Measurements from ENCODE around the gene MATR3. TPM values are rescaled to one million over a fixed set of nuclear protein-coding genes. Genes with fewer than 3 reads are reported as not detected.

MATR3 gene
- total RNA-seq, 1 donor from 2014 or later, result 232 TPM

- Mint-ChIP-seq H3K4me1 (ENCODE audit: low read depth) (peaks cover 58% of the 10 kb centered on the region), H3K36me3 (ENCODE audit: low read depth) (peaks cover 42% of the 10 kb centered on the region)
- intact Hi-C loops (cut with micrococcal nuclease), result loop anchor here (2.0 kb wide), 1 partner anchor 115 kb away; no protein-coding TSS in a partner anchor
These were observed 17.6 kb upstream of the MATR3 start for GRCh38 chr5:139275956-139276355.

DNA sequence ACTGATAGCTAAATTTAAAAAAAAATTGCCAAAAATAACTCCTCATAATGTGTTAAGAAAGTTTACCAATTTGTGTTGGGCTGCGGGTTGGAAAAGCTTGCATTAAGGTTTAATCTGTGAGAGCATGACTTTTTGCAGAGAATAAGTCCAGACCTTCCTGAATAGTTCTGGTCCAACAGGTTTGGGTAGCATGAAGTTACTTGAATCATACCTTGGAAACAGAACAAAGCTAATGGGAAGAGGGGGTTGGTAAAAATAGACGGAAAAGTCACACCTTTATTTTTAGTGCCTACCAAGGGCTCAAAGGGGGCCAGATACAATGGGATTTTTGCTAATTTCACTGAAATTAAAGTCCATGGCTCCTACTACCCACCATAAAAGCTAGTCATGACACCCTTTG is 17.1 kb upstream of the MATR3 start:
- peaks cover 42% of the 10 kb centered on the region for H3K36me3 Mint-ChIP-seq (ENCODE audit: low read depth)
- H3K27me3 Mint-ChIP-seq (ENCODE audit: insufficient read depth), result peaks cover 3% of the 10 kb centered on the region
- no peaks in the 10 kb centered on the region for H3K9me3 Mint-ChIP-seq
- H3K4me1 Mint-ChIP-seq (ENCODE audit: low read depth), result peaks cover 53% of the 10 kb centered on the region
- H3K4me3 Mint-ChIP-seq, result peak overlapping the region; percentile 96
- no peak overlapping the region for H3K27ac Mint-ChIP-seq
- no peak for DNase-seq (ENCODE audit: low spot score)
- intact Hi-C loops (cut with micrococcal nuclease), result no loop called here

More at GRCh38 chr5:139275956-139276355, 17.6 kb upstream of the MATR3 start:
- H3K9me3 Mint-ChIP-seq, result no peaks in the 10 kb centered on the region
- H3K4me3 Mint-ChIP-seq, result peak overlapping the region; percentile 96
- H3K27me3 Mint-ChIP-seq (ENCODE audit: insufficient read depth), result peaks cover 4% of the 10 kb centered on the region
- no peak for DNase-seq (ENCODE audit: low spot score)
- no peak overlapping the region for H3K27ac Mint-ChIP-seq

DNA sequence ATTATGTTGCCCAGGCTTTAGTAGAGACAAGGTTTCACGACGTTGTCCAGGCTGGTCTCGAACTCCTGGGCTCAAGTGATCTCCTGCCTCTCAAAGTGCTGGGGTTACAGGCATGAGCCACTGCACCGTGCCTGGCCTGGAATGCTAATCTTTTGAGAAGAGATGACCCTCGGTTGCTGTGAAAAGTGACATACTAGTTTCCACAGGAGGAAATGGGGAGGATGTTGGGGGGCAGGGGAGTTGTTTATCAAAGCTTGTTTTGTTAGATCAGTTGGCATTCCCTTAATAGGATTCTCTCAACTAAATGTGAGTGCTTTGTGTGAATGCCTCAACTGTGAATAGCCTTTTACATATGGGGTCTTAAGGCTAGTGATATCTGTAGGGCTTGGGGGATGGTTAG is 16.4 kb upstream of the MATR3 start:
- H3K4me3 Mint-ChIP-seq, result peak overlapping the region; percentile 56
- no peak for DNase-seq (ENCODE audit: low spot score)
- H3K4me1 Mint-ChIP-seq (ENCODE audit: low read depth), result peaks cover 49% of the 10 kb centered on the region
- no peaks in the 10 kb centered on the region for H3K27me3 Mint-ChIP-seq (ENCODE audit: insufficient read depth)
- H3K27ac Mint-ChIP-seq, result peak overlapping the region; percentile 65
- intact Hi-C loops (cut with micrococcal nuclease), result no loop called here
- no peaks in the 10 kb centered on the region for H3K9me3 Mint-ChIP-seq
- H3K36me3 Mint-ChIP-seq (ENCODE audit: low read depth), result peaks cover 43% of the 10 kb centered on the region

- Mint-ChIP-seq H3K9me3 (no peaks in the 10 kb centered on the region), H3K36me3 (ENCODE audit: low read depth) (peaks cover 56% of the 10 kb centered on the region), H3K27ac (no peak overlapping the region), H3K4me1 (ENCODE audit: low read depth) (peaks cover 38% of the 10 kb centered on the region), H3K4me3 (no peak overlapping the region), H3K27me3 (ENCODE audit: insufficient read depth) (no peaks in the 10 kb centered on the region)
- intact Hi-C loops (cut with micrococcal nuclease), result no loop called here
- no peak for DNase-seq (ENCODE audit: low spot score)
These were observed 14.8 kb upstream of the MATR3 start for GRCh38 chr5:139278540-139279274.

GRCh38 chr5:139282197-139282557 is 11.4 kb upstream of the MATR3 start:
- Mint-ChIP-seq H3K4me1 (ENCODE audit: low read depth) (peaks cover 20% of the 10 kb centered on the region), H3K27me3 (ENCODE audit: insufficient read depth) (no peaks in the 10 kb centered on the region), H3K27ac (no peak overlapping the region), H3K4me3 (no peak overlapping the region), H3K9me3 (no peaks in the 10 kb centered on the region), H3K36me3 (ENCODE audit: low read depth) (peaks cover 57% of the 10 kb centered on the region)
- intact Hi-C loops (cut with micrococcal nuclease), result no loop called here
- DNase-seq (ENCODE audit: low spot score), result no peak

DNA sequence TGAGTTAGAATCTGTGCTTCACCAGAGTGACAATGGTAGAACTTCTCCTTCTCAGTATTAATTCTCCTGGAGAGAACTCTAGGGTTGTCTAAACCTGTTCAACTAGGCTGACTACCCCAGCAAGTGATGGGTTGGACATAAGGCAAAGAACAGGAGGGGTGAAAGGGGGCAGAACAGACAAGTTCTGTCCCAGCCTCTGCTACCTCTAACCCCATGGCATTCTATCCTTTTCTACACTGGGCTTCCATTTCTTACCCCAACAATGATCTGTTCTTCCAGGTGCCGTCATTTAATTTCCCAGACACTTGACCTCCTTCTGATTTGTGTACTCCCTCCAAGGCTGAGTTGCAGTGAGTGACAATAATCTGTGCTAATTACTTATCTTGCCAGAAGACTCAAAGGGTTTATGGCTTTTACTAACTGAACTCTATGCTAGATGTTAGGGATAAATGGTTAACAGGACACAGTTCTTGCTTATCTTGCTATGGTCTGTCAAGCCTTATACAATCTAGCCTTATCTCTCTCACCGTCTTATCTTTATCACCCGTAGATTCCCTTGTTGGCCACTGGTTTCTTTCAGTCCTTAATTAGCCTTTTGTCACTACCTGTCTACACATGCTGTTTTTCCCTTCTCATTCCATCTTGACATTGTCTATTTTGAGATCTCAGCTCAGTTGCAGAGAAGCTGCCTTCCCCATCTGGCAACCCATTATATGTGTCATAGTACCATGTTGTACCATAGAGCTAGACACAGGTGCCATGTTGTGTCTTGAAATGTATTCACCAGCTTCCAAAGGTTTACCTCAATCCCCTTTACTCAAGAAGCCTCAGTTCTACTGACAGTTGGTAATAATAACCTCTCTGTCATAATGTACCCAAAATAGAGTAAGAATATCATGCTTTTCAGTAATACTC is 10.0 kb upstream of the MATR3 start:
- Mint-ChIP-seq H3K4me1 (ENCODE audit: low read depth) (peaks cover 15% of the 10 kb centered on the region), H3K27ac (peak overlapping the region; percentile 8), H3K9me3 (no peaks in the 10 kb centered on the region), H3K36me3 (ENCODE audit: low read depth) (peaks cover 54% of the 10 kb centered on the region), H3K27me3 (ENCODE audit: insufficient read depth) (no peaks in the 10 kb centered on the region), H3K4me3 (no peak overlapping the region)
- intact Hi-C loops (cut with micrococcal nuclease), result no loop called here
- no peak for DNase-seq (ENCODE audit: low spot score)

DNA sequence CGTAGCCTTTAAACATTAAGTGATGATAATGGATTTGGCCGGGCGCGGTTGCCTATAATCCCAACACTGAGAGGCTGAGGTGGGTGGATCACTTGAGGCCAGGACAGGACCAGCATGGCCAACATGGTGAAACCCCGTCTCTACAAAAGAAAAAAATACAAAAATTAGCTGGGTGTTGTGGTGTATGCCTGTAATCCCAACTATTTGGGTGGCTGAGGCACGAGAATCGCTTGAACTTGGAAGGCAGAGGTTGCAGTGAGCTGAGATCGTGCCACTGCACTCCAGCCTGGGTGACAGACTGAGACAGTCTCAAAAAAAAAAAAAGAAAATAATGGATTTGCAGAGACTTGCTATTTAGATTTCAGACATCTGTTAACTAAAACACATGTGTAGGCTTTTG is 9.2 kb upstream of the MATR3 start:
- intact Hi-C loops (cut with micrococcal nuclease), result no loop called here
- Mint-ChIP-seq H3K4me3 (no peak overlapping the region), H3K27ac (no peak overlapping the region), H3K9me3 (no peaks in the 10 kb centered on the region), H3K4me1 (ENCODE audit: low read depth) (peaks cover 15% of the 10 kb centered on the region), H3K27me3 (ENCODE audit: insufficient read depth) (no peaks in the 10 kb centered on the region), H3K36me3 (ENCODE audit: low read depth) (peaks cover 51% of the 10 kb centered on the region)
- DNase-seq (ENCODE audit: low spot score), result no peak

DNA sequence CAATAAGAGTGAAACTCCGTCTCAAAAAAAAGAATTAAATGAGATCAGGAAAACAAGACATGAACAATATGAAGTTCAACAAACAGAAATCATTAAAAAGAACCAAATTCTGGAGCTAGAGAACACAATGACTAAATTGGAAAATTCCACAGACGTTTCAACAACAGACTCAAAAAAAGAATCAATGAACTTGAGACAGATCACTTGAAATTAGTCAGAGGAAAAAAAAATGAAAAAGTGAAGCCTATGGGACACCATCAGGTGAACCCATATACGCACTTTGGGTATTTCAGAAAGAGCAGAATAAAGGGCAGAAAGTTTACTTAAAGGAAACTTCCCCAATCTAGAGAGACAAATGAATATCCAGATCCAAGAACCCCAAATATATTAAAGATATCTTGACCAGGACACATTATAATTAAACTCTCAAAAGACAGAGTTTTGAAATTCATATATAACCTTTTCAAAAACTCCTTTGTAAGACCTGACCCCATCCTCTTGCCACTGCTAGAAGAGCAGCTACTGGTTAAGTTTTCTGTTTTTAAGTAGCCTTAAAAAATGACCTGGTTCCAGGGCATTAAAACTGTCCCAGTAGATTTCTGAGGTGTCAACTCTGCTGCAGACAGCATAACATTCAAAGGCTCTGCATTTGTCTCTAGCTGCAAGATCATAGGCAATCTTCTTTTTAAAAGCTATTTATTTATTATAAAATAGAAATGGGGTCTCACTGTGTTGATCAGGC is 7.7 kb upstream of the MATR3 start:
- H3K27ac Mint-ChIP-seq, result no peak overlapping the region
- no peak for DNase-seq (ENCODE audit: low spot score)
- H3K9me3 Mint-ChIP-seq, result no peaks in the 10 kb centered on the region
- H3K4me1 Mint-ChIP-seq (ENCODE audit: low read depth), result peaks cover 7% of the 10 kb centered on the region
- intact Hi-C loops (cut with micrococcal nuclease), result no loop called here
- peaks cover 47% of the 10 kb centered on the region for H3K36me3 Mint-ChIP-seq (ENCODE audit: low read depth)
- H3K27me3 Mint-ChIP-seq (ENCODE audit: insufficient read depth), result no peaks in the 10 kb centered on the region
- no peak overlapping the region for H3K4me3 Mint-ChIP-seq

DNA sequence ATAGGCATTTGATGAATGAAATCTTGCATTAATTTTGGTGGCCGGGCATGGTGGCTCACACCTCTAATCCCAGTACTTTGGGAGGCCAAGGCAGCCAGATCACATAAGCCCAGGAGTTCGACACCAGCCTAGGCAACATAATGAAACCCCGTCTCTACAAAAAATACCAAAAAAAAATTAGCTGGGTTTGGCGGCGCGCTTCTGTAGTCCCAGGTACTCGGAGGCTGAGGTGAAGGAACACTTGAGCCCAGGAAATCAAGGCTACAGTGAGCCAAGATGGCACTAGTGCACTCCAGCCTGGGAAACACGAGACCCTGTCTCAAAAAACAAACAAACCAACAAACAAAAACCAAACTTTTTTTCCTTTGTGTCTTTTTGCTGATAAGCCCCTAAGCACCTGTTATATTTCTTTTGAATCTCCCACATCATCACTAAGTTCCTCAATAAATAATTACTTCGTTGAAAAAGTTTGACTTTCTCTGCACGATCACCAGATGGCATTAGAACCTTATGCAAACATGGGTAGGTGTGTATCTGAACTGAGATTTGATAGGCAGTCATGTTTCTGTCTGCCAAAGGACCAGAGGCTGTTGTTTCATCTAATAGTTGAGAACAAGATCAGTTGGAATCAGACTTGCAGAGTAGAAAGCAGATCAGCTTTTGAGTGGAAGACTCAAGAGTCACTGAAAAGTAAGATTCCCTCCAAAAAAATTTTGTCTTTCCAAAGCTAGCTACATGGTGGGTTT is 5.5 kb upstream of the MATR3 start:
- no peaks in the 10 kb centered on the region for H3K9me3 Mint-ChIP-seq
- intact Hi-C loops (cut with micrococcal nuclease), result no loop called here
- H3K27ac Mint-ChIP-seq, result peak overlapping the region; percentile 34
- DNase-seq (ENCODE audit: low spot score), result no peak
- peaks cover 41% of the 10 kb centered on the region for H3K36me3 Mint-ChIP-seq (ENCODE audit: low read depth)
- no peaks in the 10 kb centered on the region for H3K27me3 Mint-ChIP-seq (ENCODE audit: insufficient read depth)
- no peak overlapping the region for H3K4me3 Mint-ChIP-seq
- peaks cover 7% of the 10 kb centered on the region for H3K4me1 Mint-ChIP-seq (ENCODE audit: low read depth)

- H3K4me1 Mint-ChIP-seq (ENCODE audit: low read depth), result peaks cover 10% of the 10 kb centered on the region
- no peaks in the 10 kb centered on the region for H3K9me3 Mint-ChIP-seq
- intact Hi-C loops (cut with micrococcal nuclease), result loop anchor here (5.0 to 10.0 kb wide), 4 partner anchors 271 to 1536 kb away; partner anchors contain the start of genes EGR1, HNRNPA0, IK and NDUFA2
- H3K27ac Mint-ChIP-seq, result no peak overlapping the region
- DNase-seq (ENCODE audit: low spot score), result no peak
- no peak overlapping the region for H3K4me3 Mint-ChIP-seq
- no peaks in the 10 kb centered on the region for H3K27me3 Mint-ChIP-seq (ENCODE audit: insufficient read depth)
- H3K36me3 Mint-ChIP-seq (ENCODE audit: low read depth), result peaks cover 27% of the 10 kb centered on the region
These were observed 2.5 kb upstream of the MATR3 start for GRCh38 chr5:139291051-139291450.

DNA sequence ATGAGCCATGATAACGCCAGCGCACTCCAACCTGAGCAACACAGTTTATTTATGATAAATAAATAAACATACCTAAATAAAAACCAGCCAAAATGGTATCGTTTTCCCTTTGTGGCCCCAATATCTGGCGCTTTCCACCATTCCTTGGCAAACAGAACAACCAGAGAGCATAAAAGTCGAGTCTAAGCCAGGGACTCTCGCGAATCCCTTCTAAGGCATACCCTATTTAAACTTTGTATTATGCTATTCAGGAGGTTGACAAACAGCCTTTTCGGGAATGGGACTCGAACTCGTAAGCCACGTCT is 386 bp upstream of the MATR3 start:
- DNase-seq (ENCODE audit: low spot score), result no peak
- Mint-ChIP-seq H3K4me3 (peak overlapping the region; percentile 95), H3K27me3 (ENCODE audit: insufficient read depth) (no peaks in the 10 kb centered on the region), H3K27ac (peak overlapping the region; percentile 94), H3K4me1 (ENCODE audit: low read depth) (peaks cover 31% of the 10 kb centered on the region), H3K9me3 (no peaks in the 10 kb centered on the region), H3K36me3 (ENCODE audit: low read depth) (peaks cover 21% of the 10 kb centered on the region)
- intact Hi-C loops (cut with micrococcal nuclease), result loop anchor here (1.0 to 10.0 kb wide), 8 partner anchors 19 to 1538 kb away; partner anchors contain the start of genes EGR1, ETF1, HNRNPA0 and HSPA9
